OCI-LY3 (cell line): ENCODE results near the gene S100A12.

Experiments used
- EZH2phosphoT487 ChIP-seq: fragments of 200-600 bp; shearing (Covaris generic); IDR thresholded peaks from 2 replicates; pipeline ENCODE4 v1.6.1; 2018; ENCODE audit warnings: antibody characterized with exemption, mixed run types, low read depth
- TF ChIP-seq, protein P1 (sequence below): fragments of 200-600, 300-600 bp; sonication (generic); IDR thresholded peaks from 2 replicates; pipeline ENCODE4 v1.5.1; 2014; ENCODE audit warnings: antibody characterized with exemption, low read length, low read depth

DNA sequence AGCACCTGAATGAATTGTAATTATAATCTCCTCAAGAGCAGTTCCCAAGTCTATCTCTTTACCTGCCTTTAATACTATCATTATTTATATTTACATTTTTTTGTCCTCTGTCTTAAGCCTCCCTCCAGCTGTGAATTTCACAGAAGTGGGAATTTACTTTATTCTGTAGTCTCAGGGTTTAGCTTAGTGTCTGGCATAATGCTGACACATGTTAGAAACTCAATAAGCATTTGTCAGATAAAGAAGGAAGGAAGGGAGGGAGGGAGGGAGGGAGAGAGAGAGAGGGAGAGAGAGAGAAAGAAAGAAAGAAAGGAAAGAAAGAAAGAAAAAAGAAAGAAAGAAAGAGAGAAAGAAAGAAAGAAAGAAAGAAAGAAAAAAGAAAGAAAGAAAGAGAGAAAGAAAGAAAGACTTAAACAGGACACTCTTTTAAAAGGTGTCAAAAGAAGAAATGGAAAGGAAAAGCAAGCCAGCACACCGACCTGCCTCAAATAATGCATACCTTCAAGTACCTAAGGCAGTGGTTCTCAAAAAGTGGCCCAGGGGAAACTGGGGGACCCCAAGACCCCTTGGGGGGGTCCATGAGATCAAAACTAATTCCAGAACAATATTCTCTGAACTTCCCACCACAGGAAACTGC lies 25.0 kb downstream of the S100A12 start:
- TF ChIP-seq, protein P1, sequence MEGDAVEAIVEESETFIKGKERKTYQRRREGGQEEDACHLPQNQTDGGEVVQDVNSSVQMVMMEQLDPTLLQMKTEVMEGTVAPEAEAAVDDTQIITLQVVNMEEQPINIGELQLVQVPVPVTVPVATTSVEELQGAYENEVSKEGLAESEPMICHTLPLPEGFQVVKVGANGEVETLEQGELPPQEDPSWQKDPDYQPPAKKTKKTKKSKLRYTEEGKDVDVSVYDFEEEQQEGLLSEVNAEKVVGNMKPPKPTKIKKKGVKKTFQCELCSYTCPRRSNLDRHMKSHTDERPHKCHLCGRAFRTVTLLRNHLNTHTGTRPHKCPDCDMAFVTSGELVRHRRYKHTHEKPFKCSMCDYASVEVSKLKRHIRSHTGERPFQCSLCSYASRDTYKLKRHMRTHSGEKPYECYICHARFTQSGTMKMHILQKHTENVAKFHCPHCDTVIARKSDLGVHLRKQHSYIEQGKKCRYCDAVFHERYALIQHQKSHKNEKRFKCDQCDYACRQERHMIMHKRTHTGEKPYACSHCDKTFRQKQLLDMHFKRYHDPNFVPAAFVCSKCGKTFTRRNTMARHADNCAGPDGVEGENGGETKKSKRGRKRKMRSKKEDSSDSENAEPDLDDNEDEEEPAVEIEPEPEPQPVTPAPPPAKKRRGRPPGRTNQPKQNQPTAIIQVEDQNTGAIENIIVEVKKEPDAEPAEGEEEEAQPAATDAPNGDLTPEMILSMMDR, result no peak
- TF ChIP-seq EZH2phosphoT487, result no peak
